Panc1 (cell line): ENCODE data around the gene TMEM131L. TPM values are rescaled to one million over a fixed set of nuclear protein-coding genes. Genes with fewer than 3 reads are reported as not detected.

Source experiments
- ATAC-seq: fragments of 200-7000 bp; cut with Tn5 transposase; 2 replicates; pipeline ENCODE4 v1.9.1; 2020; ENCODE audit warnings: mild to moderate bottlenecking, moderate library complexity
- BruUV-seq: library from RNA; stranded (reverse); fragments of 400-500 nt; replicated peaks from 2 replicates; lab custom pipeline; 2021; lab: Mats Ljungman, UMichigan
- CTCF ChIA-PET: fragments of 300-600 bp; sonication (Branson Sonifier 250); formaldehyde crosslinking; loops from one replicate; lab custom pipeline; 2022; ENCODE audit warnings: antibody characterized with exemption; lab: Charles Lee
- POLR2A ChIA-PET: fragments of 300-600 bp; sonication (Branson Sonifier 250); formaldehyde crosslinking; loops from one replicate; lab custom pipeline; 2022; ENCODE audit warnings: antibody characterized with exemption; lab: Charles Lee
- DNase-seq: peaks from one replicate; pipeline ENCODE4 v3.0.0-alpha.2; 2010; ENCODE audit warnings: low read depth, low spot score
- H3K27ac ChIP-seq: 2 replicates; pipeline ENCODE4 v1.5.1; 2011; ENCODE audit warnings: mild to moderate bottlenecking, low read length, inconsistent platforms
- H3K27me3 ChIP-seq: fragments of 200-500 bp; sonication (Bioruptor generic); 2 replicates; pipeline ENCODE4 v1.6.0; 2014; ENCODE audit warnings: low read length, inconsistent platforms; ENCODE audit not compliant: control insufficient read depth, insufficient read depth
- H3K36me3 ChIP-seq: fragments of 200-500 bp; sonication (Bioruptor generic); 2 replicates; pipeline ENCODE4 v1.5.1; 2014; ENCODE audit warnings: inconsistent platforms, mild to moderate bottlenecking, low read length, moderate library complexity; ENCODE audit not compliant: control insufficient read depth, insufficient read depth
- H3K4me1 ChIP-seq: 2 replicates; pipeline ENCODE4 v1.5.1; 2011; ENCODE audit warnings: inconsistent platforms, mild to moderate bottlenecking, low read length, moderate library complexity; ENCODE audit not compliant: control insufficient read depth, insufficient read depth
- H3K4me3 ChIP-seq, 2 experiments: 2 replicates each; pipeline ENCODE4 v1.5.1; 2011 to 2012; ENCODE audit warnings: low read depth in 2 of 2, low read length in 2 of 2, mild to moderate bottlenecking in 2 of 2, inconsistent platforms in 1 of 2, moderate library complexity in 1 of 2
- H3K9me3 ChIP-seq: fragments of 200-500 bp; sonication (Bioruptor generic); 2 replicates; pipeline ENCODE4 v1.5.1; 2014; ENCODE audit warnings: low read depth, mild to moderate bottlenecking, inconsistent platforms, low read length, moderate library complexity; ENCODE audit not compliant: control insufficient read depth, insufficient read depth
- CTCF ChIP-seq: fragments of 450-650 bp; IDR thresholded peaks from 2 replicates; pipeline ENCODE4 v1.5.1; 2017; ENCODE audit warnings: mild to moderate bottlenecking
- POLR2AphosphoS5 ChIP-seq: IDR thresholded peaks from 2 replicates; pipeline ENCODE4 v1.6.1; 2012; ENCODE audit warnings: mild to moderate bottlenecking, low read depth, low read length, moderate library complexity
- REST ChIP-seq, 2 experiments: IDR thresholded peaks; 2 replicates each; pipeline ENCODE4 v1.6.1; 2011 to 2012; ENCODE audit warnings: low read depth in 2 of 2, control low read depth in 1 of 2, low read length in 1 of 2, mild to moderate bottlenecking in 1 of 2, moderate library complexity in 1 of 2; ENCODE audit not compliant: insufficient read depth in 1 of 2
- SIN3A ChIP-seq: IDR thresholded peaks from 2 replicates; pipeline ENCODE4 v1.6.1; 2012; ENCODE audit warnings: low read depth, mild to moderate bottlenecking, low read length, moderate library complexity, borderline replicate concordance; ENCODE audit not compliant: insufficient read depth
- TCF7L2 ChIP-seq: IDR thresholded peaks from 2 replicates; pipeline ENCODE4 v1.6.1; 2011; ENCODE audit warnings: mild to moderate bottlenecking, low read depth, low read length, inconsistent platforms
- in situ Hi-C: cut with HindIII; loops from 2 replicates; pipeline ENCODE4 v1.10.0; 2016; ENCODE audit warnings: low sequenced_read_pairs, low pct_unique_long_range_greater_than_20kb
- intact Hi-C: fragments of 100-400 bp; cut with micrococcal nuclease; formaldehyde crosslinking; loops from one replicate; pipeline ENCODE4 v1.10.0; 2022; ENCODE audit not compliant: unreplicated experiment
- total RNA-seq: library from RNA; stranded (reverse); gene quantifications from one replicate; pipeline ENCODE4 v1.2.1, GENCODE V29; 2021; ENCODE audit not compliant: unreplicated experiment

Gene TMEM131L
- total RNA-seq, 1 experiment from 2014 or later = 13.5 TPM

- no peak for TF ChIP-seq POLR2AphosphoS5
- no peak for TF ChIP-seq CTCF
- TF ChIP-seq TCF7L2 = no peak
- TF ChIP-seq SIN3A = no peak
- no peak for TF ChIP-seq REST (IDR thresholded peaks at IDR 0.05; ENCODE audit: insufficient read depth in 1 of 2, low read depth in 2 of 2, low read length in 1 of 2)
- no TSS peak for BruUV-seq
- in situ Hi-C loops = no loop called here
- CTCF ChIA-PET = interaction anchor here (0.6 kb wide), 1 partner anchor 73 kb away, joined by 4 read pairs; no protein-coding TSS in a partner anchor
- no peaks in the 10 kb centered on the region for H3K9me3 ChIP-seq
- no peak overlapping the region for H3K4me3 ChIP-seq
- DNase-seq = no peak
- no peaks in the 10 kb centered on the region for H3K4me1 ChIP-seq
- no peak for ATAC-seq
- intact Hi-C loops = no loop called here
- POLR2A ChIA-PET = no interaction called here
- no peaks in the 10 kb centered on the region for H3K36me3 ChIP-seq
- no peak overlapping the region for H3K27ac ChIP-seq
- H3K27me3 ChIP-seq = no peaks in the 10 kb centered on the region
Measured at GRCh38 chr4:153418121-153418520, 48.0 kb upstream of the TMEM131L start.

DNA sequence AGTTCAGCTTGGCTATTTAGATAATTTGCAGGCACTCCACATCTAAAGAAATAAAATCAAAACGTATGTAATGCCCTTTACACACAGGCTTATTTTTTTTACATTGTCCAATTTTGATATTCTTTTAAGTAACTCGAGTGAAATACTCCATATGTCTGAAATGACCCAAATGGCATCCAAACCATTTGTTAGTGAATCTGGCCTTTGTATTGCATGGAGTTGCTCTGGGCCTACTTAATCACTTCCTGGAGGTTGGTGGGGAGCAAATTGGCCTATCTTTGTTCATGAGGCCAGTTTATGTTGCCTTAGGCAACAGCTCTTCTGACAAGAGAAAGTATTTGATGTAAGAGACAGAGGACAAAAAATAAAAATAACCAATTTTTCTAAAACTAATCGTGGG is 47.6 kb upstream of the TMEM131L start:
- CTCF ChIA-PET = interaction anchor here (0.6 kb wide), 1 partner anchor 73 kb away, joined by 4 read pairs; no protein-coding TSS in a partner anchor
- Histone ChIP-seq H3K27me3 (no peaks in the 10 kb centered on the region), H3K36me3 (no peaks in the 10 kb centered on the region), H3K4me1 (no peaks in the 10 kb centered on the region), H3K27ac (no peak overlapping the region), H3K4me3 (no peak overlapping the region), H3K9me3 (no peaks in the 10 kb centered on the region)
- in situ Hi-C loops = no loop called here
- POLR2A ChIA-PET = no interaction called here
- BruUV-seq = no TSS peak
- TF ChIP-seq TCF7L2 = no peak
- TF ChIP-seq POLR2AphosphoS5 = no peak
- TF ChIP-seq REST (IDR thresholded peaks at IDR 0.05; ENCODE audit: insufficient read depth in 1 of 2, low read depth in 2 of 2, low read length in 1 of 2) = no peak
- TF ChIP-seq SIN3A = no peak
- no peak for TF ChIP-seq CTCF
- DNase-seq (no peak), ATAC-seq (no peak)
- intact Hi-C loops = no loop called here
